Loucy (cell line): Measurements from ENCODE around the gene ZNF296.

Experiments
- EZH2phosphoT487 ChIP-seq: fragments of 200-600 bp; IDR thresholded peaks from 2 replicates; pipeline ENCODE4 v1.6.1; 2018; ENCODE audit warnings: antibody characterized with exemption, mild to moderate bottlenecking, moderate library complexity, borderline replicate concordance
- TF ChIP-seq, protein P1 (sequence below): fragments of 200-600 bp; sonication (generic); conservative IDR thresholded peaks from 2 replicates; pipeline ENCODE4 v1.5.1; 2014; ENCODE audit warnings: mild to moderate bottlenecking, antibody characterized with exemption, low read length

DNA sequence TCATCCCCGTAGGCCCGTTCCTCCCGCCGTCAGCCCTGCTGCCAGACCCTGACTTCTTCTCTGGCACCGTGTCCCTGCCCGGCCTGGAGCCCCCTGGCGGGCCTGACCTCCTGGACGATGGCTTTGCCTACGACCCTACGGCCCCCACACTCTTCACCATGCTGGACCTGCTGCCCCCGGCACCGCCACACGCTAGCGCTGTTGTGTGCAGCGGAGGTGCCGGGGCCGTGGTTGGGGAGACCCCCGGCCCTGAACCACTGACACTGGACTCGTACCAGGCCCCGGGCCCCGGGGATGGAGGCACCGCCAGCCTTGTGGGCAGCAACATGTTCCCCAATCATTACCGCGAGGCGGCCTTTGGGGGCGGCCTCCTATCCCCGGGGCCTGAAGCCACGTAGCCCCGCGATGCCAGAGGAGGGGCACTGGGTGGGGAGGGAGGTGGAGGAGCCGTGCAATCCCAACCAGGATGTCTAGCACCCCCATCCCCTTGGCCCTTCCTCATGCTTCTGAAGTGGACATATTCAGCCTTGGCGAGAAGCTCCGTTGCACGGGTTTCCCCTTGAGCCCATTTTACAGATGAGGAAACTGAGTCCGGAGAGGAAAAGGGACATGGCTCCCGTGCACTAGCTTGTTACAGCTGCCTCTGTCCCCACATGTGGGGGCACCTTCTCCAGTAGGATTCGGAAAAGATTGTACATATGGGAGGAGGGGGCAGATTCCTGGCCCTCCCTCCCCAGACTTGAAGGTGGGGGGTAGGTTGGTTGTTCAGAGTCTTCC, 38.7 kb downstream of the ZNF296 start:
- TF ChIP-seq, protein P1, sequence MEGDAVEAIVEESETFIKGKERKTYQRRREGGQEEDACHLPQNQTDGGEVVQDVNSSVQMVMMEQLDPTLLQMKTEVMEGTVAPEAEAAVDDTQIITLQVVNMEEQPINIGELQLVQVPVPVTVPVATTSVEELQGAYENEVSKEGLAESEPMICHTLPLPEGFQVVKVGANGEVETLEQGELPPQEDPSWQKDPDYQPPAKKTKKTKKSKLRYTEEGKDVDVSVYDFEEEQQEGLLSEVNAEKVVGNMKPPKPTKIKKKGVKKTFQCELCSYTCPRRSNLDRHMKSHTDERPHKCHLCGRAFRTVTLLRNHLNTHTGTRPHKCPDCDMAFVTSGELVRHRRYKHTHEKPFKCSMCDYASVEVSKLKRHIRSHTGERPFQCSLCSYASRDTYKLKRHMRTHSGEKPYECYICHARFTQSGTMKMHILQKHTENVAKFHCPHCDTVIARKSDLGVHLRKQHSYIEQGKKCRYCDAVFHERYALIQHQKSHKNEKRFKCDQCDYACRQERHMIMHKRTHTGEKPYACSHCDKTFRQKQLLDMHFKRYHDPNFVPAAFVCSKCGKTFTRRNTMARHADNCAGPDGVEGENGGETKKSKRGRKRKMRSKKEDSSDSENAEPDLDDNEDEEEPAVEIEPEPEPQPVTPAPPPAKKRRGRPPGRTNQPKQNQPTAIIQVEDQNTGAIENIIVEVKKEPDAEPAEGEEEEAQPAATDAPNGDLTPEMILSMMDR: no peak
- TF ChIP-seq EZH2phosphoT487: no peak
